ENCODE results near the gene TMEM176A.

DNA sequence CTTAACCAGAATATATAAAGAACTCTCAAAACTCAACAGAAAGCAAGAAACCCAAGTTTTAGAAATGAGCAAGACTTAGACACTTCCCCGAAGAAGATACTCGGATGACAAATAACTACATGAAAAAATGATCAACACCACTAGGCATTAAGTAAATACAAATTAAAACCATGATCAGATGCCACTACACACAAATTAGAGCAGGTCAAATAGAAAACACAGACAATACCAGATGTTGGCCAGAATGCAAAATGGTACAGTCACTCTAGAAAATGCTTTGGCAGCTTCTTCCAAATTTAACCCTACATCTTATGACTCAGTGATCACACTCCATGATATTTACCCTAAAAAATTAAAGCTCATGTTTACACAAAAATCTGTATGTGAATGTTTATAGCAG is 18.4 kb downstream of the TMEM176A start:
- TF ChIP-seq, protein P1, sequence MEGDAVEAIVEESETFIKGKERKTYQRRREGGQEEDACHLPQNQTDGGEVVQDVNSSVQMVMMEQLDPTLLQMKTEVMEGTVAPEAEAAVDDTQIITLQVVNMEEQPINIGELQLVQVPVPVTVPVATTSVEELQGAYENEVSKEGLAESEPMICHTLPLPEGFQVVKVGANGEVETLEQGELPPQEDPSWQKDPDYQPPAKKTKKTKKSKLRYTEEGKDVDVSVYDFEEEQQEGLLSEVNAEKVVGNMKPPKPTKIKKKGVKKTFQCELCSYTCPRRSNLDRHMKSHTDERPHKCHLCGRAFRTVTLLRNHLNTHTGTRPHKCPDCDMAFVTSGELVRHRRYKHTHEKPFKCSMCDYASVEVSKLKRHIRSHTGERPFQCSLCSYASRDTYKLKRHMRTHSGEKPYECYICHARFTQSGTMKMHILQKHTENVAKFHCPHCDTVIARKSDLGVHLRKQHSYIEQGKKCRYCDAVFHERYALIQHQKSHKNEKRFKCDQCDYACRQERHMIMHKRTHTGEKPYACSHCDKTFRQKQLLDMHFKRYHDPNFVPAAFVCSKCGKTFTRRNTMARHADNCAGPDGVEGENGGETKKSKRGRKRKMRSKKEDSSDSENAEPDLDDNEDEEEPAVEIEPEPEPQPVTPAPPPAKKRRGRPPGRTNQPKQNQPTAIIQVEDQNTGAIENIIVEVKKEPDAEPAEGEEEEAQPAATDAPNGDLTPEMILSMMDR (IDR thresholded peaks at IDR 0.05) = no peak
- TF ChIP-seq POLR2A (IDR thresholded peaks at IDR 0.05) = no peak
